ENCODE measurements around the gene EFNA1.

- no peak for TF ChIP-seq CTCF (conservative IDR thresholded peaks at IDR 0.05 in 1 of 2, IDR thresholded peaks at IDR 0.05 in 1 of 2; ENCODE audit: extremely low read depth in 1 of 2, insufficient read depth in 1 of 2, low read depth in 1 of 2, low read length in 2 of 2)
- TF ChIP-seq EZH2 (IDR thresholded peaks at IDR 0.05; ENCODE audit: borderline replicate concordance, low read length), result no peak
These were observed 20.8 kb upstream of the EFNA1 start for GRCh38 chr1:155106862-155107261.

Data from mammary epithelial cell (primary cell).